ENCODE measurements around the gene BNIPL.

DNA sequence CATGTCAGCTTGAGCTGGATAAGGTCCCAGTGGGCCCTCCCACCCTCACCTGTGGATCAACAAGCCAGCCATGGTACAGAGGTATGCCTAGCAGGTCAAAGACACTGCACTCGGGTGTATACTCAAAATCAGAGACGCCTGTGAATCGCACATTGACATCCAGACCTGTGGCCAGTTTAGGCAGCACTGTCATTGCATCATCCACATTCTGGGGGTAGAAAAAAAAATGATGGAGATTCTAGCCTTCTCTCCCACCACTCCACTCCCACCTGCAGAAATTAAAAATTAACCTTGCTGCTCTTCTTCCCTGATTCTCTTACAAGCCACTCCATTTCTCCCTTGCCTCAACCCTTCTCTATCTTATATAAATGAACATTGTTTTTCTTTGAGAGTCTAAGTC, 36.0 kb upstream of the BNIPL start:
- TF ChIP-seq, protein P1, sequence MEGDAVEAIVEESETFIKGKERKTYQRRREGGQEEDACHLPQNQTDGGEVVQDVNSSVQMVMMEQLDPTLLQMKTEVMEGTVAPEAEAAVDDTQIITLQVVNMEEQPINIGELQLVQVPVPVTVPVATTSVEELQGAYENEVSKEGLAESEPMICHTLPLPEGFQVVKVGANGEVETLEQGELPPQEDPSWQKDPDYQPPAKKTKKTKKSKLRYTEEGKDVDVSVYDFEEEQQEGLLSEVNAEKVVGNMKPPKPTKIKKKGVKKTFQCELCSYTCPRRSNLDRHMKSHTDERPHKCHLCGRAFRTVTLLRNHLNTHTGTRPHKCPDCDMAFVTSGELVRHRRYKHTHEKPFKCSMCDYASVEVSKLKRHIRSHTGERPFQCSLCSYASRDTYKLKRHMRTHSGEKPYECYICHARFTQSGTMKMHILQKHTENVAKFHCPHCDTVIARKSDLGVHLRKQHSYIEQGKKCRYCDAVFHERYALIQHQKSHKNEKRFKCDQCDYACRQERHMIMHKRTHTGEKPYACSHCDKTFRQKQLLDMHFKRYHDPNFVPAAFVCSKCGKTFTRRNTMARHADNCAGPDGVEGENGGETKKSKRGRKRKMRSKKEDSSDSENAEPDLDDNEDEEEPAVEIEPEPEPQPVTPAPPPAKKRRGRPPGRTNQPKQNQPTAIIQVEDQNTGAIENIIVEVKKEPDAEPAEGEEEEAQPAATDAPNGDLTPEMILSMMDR (IDR thresholded peaks at IDR 0.05; ENCODE audit: control extremely low read depth in 1 of 3, insufficient read depth in 1 of 3, low read depth in 1 of 3, low read length in 3 of 3): no peak
- TF ChIP-seq EZH2 (IDR thresholded peaks at IDR 0.05; ENCODE audit: low read depth, low read length, severe bottlenecking) (no peak), SIRT6 (IDR thresholded peaks at IDR 0.05; ENCODE audit: low read length) (no peak), POLR2AphosphoS5 (IDR thresholded peaks at IDR 0.05; ENCODE audit: low read depth, low read length) (no peak), EP300 (IDR thresholded peaks at IDR 0.05; ENCODE audit: borderline replicate concordance in 1 of 2, low read depth in 2 of 2, low read length in 2 of 2) (no peak), POU5F1 (IDR thresholded peaks at IDR 0.05; ENCODE audit: low read depth, low read length) (no peak), TAF1 (IDR thresholded peaks at IDR 0.05; ENCODE audit: low read depth, low read length) (no peak), ZNF274 (IDR thresholded peaks at IDR 0.05; ENCODE audit: borderline replicate concordance, extremely low read depth, low read length) (no peak), SRF (IDR thresholded peaks at IDR 0.05; ENCODE audit: low read depth, low read length) (no peak), POLR2A (IDR thresholded peaks at IDR 0.05; ENCODE audit: control extremely low read depth in 1 of 2, low read depth in 2 of 2, low read length in 2 of 2) (no peak)

Data from H1 (cell line).